ENCODE measurements around the gene HDHD3.
"Not testable (repeated sequence)": the region's sequence is repeated elsewhere in the genome, so short reads cannot be mapped to it uniquely, and the experiment has no call there.

GRCh38 chr9:113365652-113366051 lies 11.1 kb downstream of the HDHD3 start:
- TF ChIP-seq POLR2A, CTCF (IDR thresholded peaks at IDR 0.05): not testable (repeated sequence)

Measured in adrenal gland (tissue), 5 donors.